GM10266 (cell line): ENCODE results near the gene NOS1AP.

Source experiments
- DNase-seq: peaks from one replicate; pipeline ENCODE4 v3.0.0; 2012; ENCODE audit errors: extremely low spot score
- CTCF ChIP-seq: IDR thresholded peaks from 2 replicates; pipeline ENCODE4 v1.5.1; 2012; ENCODE audit warnings: mild to moderate bottlenecking, low read depth; ENCODE audit not compliant: control insufficient read depth, insufficient read depth; ENCODE audit errors: missing control alignments

NOS1AP gene

GRCh38 chr1:162387226-162388082, 318.0 kb downstream of the NOS1AP start:
- no peak for TF ChIP-seq CTCF
- DNase-seq, result no peak

GRCh38 chr1:162388083-162388594, 318.6 kb downstream of the NOS1AP start:
- no peak for DNase-seq

GRCh38 chr1:162388615-162389014, 319.1 kb downstream of the NOS1AP start:
- DNase-seq, result no peak

More at GRCh38 chr1:162388083-162388594, 318.6 kb downstream of the NOS1AP start:
- TF ChIP-seq CTCF, result no peak

GRCh38 chr1:162389021-162389818, 319.7 kb downstream of the NOS1AP start:
- DNase-seq, result no peak
- TF ChIP-seq CTCF, result no peak

More at GRCh38 chr1:162388615-162389014, 319.1 kb downstream of the NOS1AP start:
- no peak for TF ChIP-seq CTCF

GRCh38 chr1:162389971-162390370, 320.5 kb downstream of the NOS1AP start:
- TF ChIP-seq CTCF, result no peak
- DNase-seq, result no peak

- DNase-seq, result no peak
- TF ChIP-seq CTCF, result no peak
Observed at GRCh38 chr1:162390396-162391185, 321.1 kb downstream of the NOS1AP start.
